H9 (cell line): ENCODE measurements around the gene ABCB6. TPM values are rescaled to one million over a fixed set of nuclear protein-coding genes. Genes with fewer than 3 reads are reported as not detected.

Source experiments
- DNase-seq: peaks from one replicate; pipeline ENCODE4 v3.0.0-alpha.2; 2017
- H2AFZ ChIP-seq: one replicate; pipeline ENCODE4 v1.6.1; 2013; ENCODE audit warnings: mild to moderate bottlenecking, low read length, control low read depth, moderate library complexity
- H2AK5ac ChIP-seq: 2 replicates; pipeline ENCODE4 v1.6.1; 2013; ENCODE audit warnings: low read length, control low read depth, mixed read lengths; ENCODE audit not compliant: insufficient read length
- H2BK120ac ChIP-seq: one replicate; pipeline ENCODE4 v1.6.1; 2013; ENCODE audit warnings: low read depth, mild to moderate bottlenecking, low read length, control low read depth, inconsistent platforms; ENCODE audit not compliant: poor library complexity, severe bottlenecking
- H2BK12ac ChIP-seq: 2 replicates; pipeline ENCODE4 v1.6.1; 2013; ENCODE audit warnings: low read length, control low read depth, mixed read lengths, low read depth; ENCODE audit not compliant: insufficient read length
- H2BK15ac ChIP-seq: 2 replicates; pipeline ENCODE4 v1.6.1; 2013; ENCODE audit warnings: low read depth, low read length, control low read depth
- H2BK20ac ChIP-seq: one replicate; pipeline ENCODE4 v1.6.1; 2013; ENCODE audit warnings: low read depth, mild to moderate bottlenecking, low read length, control low read depth, inconsistent platforms; ENCODE audit not compliant: poor library complexity, severe bottlenecking
- H2BK5ac ChIP-seq: 2 replicates; pipeline ENCODE4 v1.6.1; 2013; ENCODE audit warnings: low read length, control low read depth, mixed read lengths; ENCODE audit not compliant: insufficient read length
- H3K14ac ChIP-seq: 2 replicates; pipeline ENCODE4 v1.6.1; 2013; ENCODE audit warnings: low read length, control low read depth; ENCODE audit not compliant: insufficient read depth
- H3K18ac ChIP-seq: 2 replicates; pipeline ENCODE4 v1.6.1; 2013; ENCODE audit warnings: low read depth, mild to moderate bottlenecking, mixed read lengths, low read length, control low read depth; ENCODE audit not compliant: insufficient read length
- H3K23ac ChIP-seq: 2 replicates; pipeline ENCODE4 v1.6.1; 2013; ENCODE audit warnings: low read length, control low read depth, mixed read lengths, low read depth; ENCODE audit not compliant: insufficient read length
- H3K23me2 ChIP-seq: 2 replicates; pipeline ENCODE4 v1.6.1; 2013; ENCODE audit warnings: low read depth, mild to moderate bottlenecking, mixed read lengths, low read length, control low read depth; ENCODE audit not compliant: insufficient read length, poor library complexity, severe bottlenecking
- H3K27ac ChIP-seq: 2 replicates; pipeline ENCODE4 v1.5.1; 2013; ENCODE audit warnings: low read length, control low read depth, mixed read lengths, low read depth; ENCODE audit not compliant: insufficient read length
- H3K27me3 ChIP-seq: 2 replicates; pipeline ENCODE4 v1.6.1; 2013; ENCODE audit warnings: low read length, control low read depth, inconsistent platforms; ENCODE audit not compliant: insufficient read depth
- H3K4ac ChIP-seq: 2 replicates; pipeline ENCODE4 v1.6.1; 2013; ENCODE audit warnings: low read depth, mild to moderate bottlenecking, control low read depth, inconsistent platforms, low read length, moderate library complexity
- H3K4me1 ChIP-seq: 2 replicates; pipeline ENCODE4 v1.6.1; 2013; ENCODE audit warnings: low read length, control low read depth, inconsistent platforms; ENCODE audit not compliant: insufficient read depth
- H3K4me2 ChIP-seq: 2 replicates; pipeline ENCODE4 v1.6.1; 2013; ENCODE audit warnings: low read length, control low read depth, mixed read lengths; ENCODE audit not compliant: insufficient read length, insufficient read depth
- H3K56ac ChIP-seq: 2 replicates; pipeline ENCODE4 v1.6.1; 2013; ENCODE audit warnings: low read depth, mild to moderate bottlenecking, mixed read lengths, low read length, control low read depth; ENCODE audit not compliant: insufficient read length
- H3K79me1 ChIP-seq: 2 replicates; pipeline ENCODE4 v1.6.1; 2013; ENCODE audit warnings: low read depth, mild to moderate bottlenecking, moderate library complexity, low read length, control low read depth, inconsistent platforms; ENCODE audit not compliant: insufficient read depth, poor library complexity, severe bottlenecking
- H3K79me2 ChIP-seq: 2 replicates; pipeline ENCODE4 v1.6.1; 2013; ENCODE audit warnings: low read length, control low read depth, inconsistent platforms; ENCODE audit not compliant: insufficient read depth
- H3K9ac ChIP-seq: 2 replicates; pipeline ENCODE4 v1.6.1; 2013; ENCODE audit warnings: low read length, control low read depth, mixed read lengths; ENCODE audit not compliant: insufficient read length; ENCODE audit errors: extremely low read depth
- H3K9me3 ChIP-seq: one replicate; pipeline ENCODE4 v1.6.1; 2013; ENCODE audit warnings: low read depth, low read length, inconsistent platforms; ENCODE audit not compliant: control insufficient read depth
- H3T11ph ChIP-seq: one replicate; pipeline ENCODE4 v1.6.1; 2013; ENCODE audit warnings: mild to moderate bottlenecking, low read length, control low read depth, inconsistent platforms
- H4K20me1 ChIP-seq: one replicate; pipeline ENCODE4 v1.6.1; 2013; ENCODE audit not compliant: control insufficient read depth, insufficient read length, insufficient read depth
- H4K5ac ChIP-seq: 2 replicates; pipeline ENCODE4 v1.6.1; 2013; ENCODE audit warnings: low read depth, mild to moderate bottlenecking, mixed read lengths, low read length, control low read depth; ENCODE audit not compliant: insufficient read length
- H4K8ac ChIP-seq: replicated peaks from 2 replicates; pipeline ENCODE4 v1.6.1; 2013; ENCODE audit warnings: low read length, control low read depth, mixed read lengths, low read depth; ENCODE audit not compliant: insufficient read length
- H4K91ac ChIP-seq: 2 replicates; pipeline ENCODE4 v1.6.1; 2013; ENCODE audit warnings: low read depth, mild to moderate bottlenecking, moderate library complexity, mixed read lengths, low read length, control low read depth; ENCODE audit not compliant: insufficient read length
- H3K27ac Mint-ChIP-seq, 3 experiments: 2 replicates in 2 of 3; 3 replicates in 1 of 3; pipeline ENCODE4 v1.8.0; 2020 to 2021; ENCODE audit warnings: mixed read lengths in 3 of 3, mild to moderate bottlenecking in 1 of 3, moderate library complexity in 1 of 3
- H3K27me3 Mint-ChIP-seq: 2 replicates; pipeline ENCODE4 v1.8.0; 2021; ENCODE audit warnings: low read depth, mild to moderate bottlenecking, moderate library complexity, mixed read lengths
- H3K36me3 Mint-ChIP-seq, 3 experiments: 2 replicates in 2 of 3; 3 replicates in 1 of 3; pipeline ENCODE4 v1.8.0; 2020 to 2021; ENCODE audit warnings: low read depth in 3 of 3, mixed read lengths in 3 of 3; ENCODE audit not compliant: insufficient read depth in 1 of 3
- H3K4me1 Mint-ChIP-seq, 2 experiments: 2 replicates each; pipeline ENCODE4 v1.8.0; 2020; ENCODE audit warnings: mixed read lengths in 2 of 2
- H3K4me3 Mint-ChIP-seq, 2 experiments: 2 replicates in 1 of 2; 3 replicates in 1 of 2; pipeline ENCODE4 v1.8.0; 2020 to 2021; ENCODE audit warnings: mild to moderate bottlenecking in 2 of 2, mixed read lengths in 2 of 2, moderate library complexity in 1 of 2
- H3K9me3 Mint-ChIP-seq, 2 experiments: 2 replicates in 1 of 2; 3 replicates in 1 of 2; pipeline ENCODE4 v1.8.0; 2020; ENCODE audit warnings: mild to moderate bottlenecking in 2 of 2, mixed read lengths in 2 of 2, moderate library complexity in 1 of 2
- WGBS: extraction: QIAGEN DNeasy Blood & Tissue Kit; methylation state at CpG from one replicate; pipeline ENCODE4 v1.1.7; 2013; ENCODE audit warnings: missing lambda C conversion rate, low lambda C conversion rate, mixed read lengths; ENCODE audit not compliant: insufficient read length; ENCODE audit errors: extremely low coverage; 5-methylcytosine and 5-hydroxymethylcytosine counted together
- total RNA-seq: library from RNA; stranded (reverse); gene quantifications from 2 replicates; pipeline ENCODE4 v1.2.1, GENCODE V29; 2021
- TF ChIP-seq, protein P1 (sequence below): fragments of 200-600 bp; sonication (generic); conservative IDR thresholded peaks from 3 replicates; pipeline ENCODE4 v1.8.0; 2021; ENCODE audit warnings: antibody characterized with exemption, mild to moderate bottlenecking

ABCB6 gene
- total RNA-seq, 1 experiment from 2014 or later = 46.4 TPM

DNA sequence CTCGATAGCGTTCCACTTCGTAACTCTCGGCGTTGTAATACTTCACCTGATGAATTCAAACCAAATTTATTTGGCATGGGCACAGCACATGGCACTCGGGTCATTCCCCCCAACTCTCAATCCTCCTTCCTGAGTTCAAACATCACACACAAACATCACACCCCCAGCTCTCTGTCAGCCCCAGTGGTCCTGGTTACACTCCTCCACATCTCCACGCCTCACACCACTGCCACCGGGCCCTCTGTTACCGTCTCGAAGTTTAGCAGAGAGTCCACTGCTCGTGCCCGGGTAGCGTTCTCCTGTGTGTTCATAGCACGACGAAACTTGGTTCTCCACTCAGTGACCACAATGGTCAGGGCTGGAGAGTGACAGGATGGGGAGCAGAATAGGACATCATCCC lies 4.6 kb downstream of the ABCB6 start:
- no peak overlapping the region for H3K4me3 Mint-ChIP-seq
- no peak overlapping the region for H3T11ph ChIP-seq
- H3K23me2 ChIP-seq = peaks cover 7% of the 10 kb centered on the region
- H3K9ac ChIP-seq = no peak overlapping the region
- H3K79me1 ChIP-seq = no peaks in the 10 kb centered on the region
- H2AK5ac ChIP-seq = no peak overlapping the region
- no CpG with 5 or more reads among the region's 15 CpGs for WGBS
- no peak overlapping the region for H3K18ac ChIP-seq
- H3K4me2 ChIP-seq = no peak overlapping the region
- H3K79me2 ChIP-seq = no peaks in the 10 kb centered on the region
- no peak overlapping the region for H3K27ac Mint-ChIP-seq
- H4K8ac ChIP-seq = no peak overlapping the region
- no peak overlapping the region for H2BK5ac ChIP-seq
- DNase-seq = no peak
- no peak overlapping the region for H2BK15ac ChIP-seq
- H3K27me3 Mint-ChIP-seq = no peaks in the 10 kb centered on the region; the same call in 1 of the 2 replicates
- no peak overlapping the region for H2BK12ac ChIP-seq
- H2BK20ac ChIP-seq = no peak overlapping the region
- no peak overlapping the region for H4K5ac ChIP-seq
- no peaks in the 10 kb centered on the region for H3K9me3 ChIP-seq
- no peaks in the 10 kb centered on the region for H3K4me1 ChIP-seq
- peaks cover 13 to 62% (median 55%) of the 10 kb centered on the region in 3 experiments for H3K36me3 Mint-ChIP-seq
- TF ChIP-seq, protein P1, sequence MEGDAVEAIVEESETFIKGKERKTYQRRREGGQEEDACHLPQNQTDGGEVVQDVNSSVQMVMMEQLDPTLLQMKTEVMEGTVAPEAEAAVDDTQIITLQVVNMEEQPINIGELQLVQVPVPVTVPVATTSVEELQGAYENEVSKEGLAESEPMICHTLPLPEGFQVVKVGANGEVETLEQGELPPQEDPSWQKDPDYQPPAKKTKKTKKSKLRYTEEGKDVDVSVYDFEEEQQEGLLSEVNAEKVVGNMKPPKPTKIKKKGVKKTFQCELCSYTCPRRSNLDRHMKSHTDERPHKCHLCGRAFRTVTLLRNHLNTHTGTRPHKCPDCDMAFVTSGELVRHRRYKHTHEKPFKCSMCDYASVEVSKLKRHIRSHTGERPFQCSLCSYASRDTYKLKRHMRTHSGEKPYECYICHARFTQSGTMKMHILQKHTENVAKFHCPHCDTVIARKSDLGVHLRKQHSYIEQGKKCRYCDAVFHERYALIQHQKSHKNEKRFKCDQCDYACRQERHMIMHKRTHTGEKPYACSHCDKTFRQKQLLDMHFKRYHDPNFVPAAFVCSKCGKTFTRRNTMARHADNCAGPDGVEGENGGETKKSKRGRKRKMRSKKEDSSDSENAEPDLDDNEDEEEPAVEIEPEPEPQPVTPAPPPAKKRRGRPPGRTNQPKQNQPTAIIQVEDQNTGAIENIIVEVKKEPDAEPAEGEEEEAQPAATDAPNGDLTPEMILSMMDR = no peak
- H3K9me3 Mint-ChIP-seq = no peaks in the 10 kb centered on the region
- H3K4me1 Mint-ChIP-seq = peaks cover 13 to 17% of the 10 kb centered on the region in 2 experiments
- H3K27ac ChIP-seq = no peak overlapping the region
- no peak overlapping the region for H3K4ac ChIP-seq
- H3K14ac ChIP-seq = no peak overlapping the region
- H3K27me3 ChIP-seq = no peaks in the 10 kb centered on the region
- H3K56ac ChIP-seq = no peak overlapping the region
- no peak overlapping the region for H2AFZ ChIP-seq
- no peak overlapping the region for H2BK120ac ChIP-seq
- H4K91ac ChIP-seq = no peak overlapping the region
- no peaks in the 10 kb centered on the region for H4K20me1 ChIP-seq
- H3K23ac ChIP-seq = no peak overlapping the region
